Activated B cell treated with CpG ODN at 0.5 μM for 24 hours (primary cell): ENCODE data around the gene PDIA3. TPM values are rescaled to one million over a fixed set of nuclear protein-coding genes. Genes with fewer than 3 reads are reported as not detected.

Experiments used
- ATAC-seq: fragments of 200-7000 bp; cut with Tn5 transposase; one replicate; pipeline ENCODE4 v1.10.0; 2021; ENCODE audit warnings: low read depth, mild to moderate bottlenecking, moderate library complexity
- CTCF ChIA-PET: fragments of 350-600 bp; sonication (Branson Sonifier 250); formaldehyde crosslinking; loops from one replicate; lab custom pipeline; 2021; ENCODE audit warnings: antibody characterized with exemption; lab: Charles Lee
- POLR2A ChIA-PET: fragments of 350-600 bp; sonication (Branson Sonifier 250); formaldehyde crosslinking; loops from one replicate; lab custom pipeline; 2021; ENCODE audit warnings: antibody characterized with exemption; lab: Charles Lee
- DNase-seq: peaks from one replicate; pipeline ENCODE4 v3.0.0; 2022
- H3K27ac Mint-ChIP-seq: one replicate; pipeline ENCODE4 v1.8.0; 2020; ENCODE audit warnings: mixed read lengths
- H3K27me3 Mint-ChIP-seq: one replicate; pipeline ENCODE4 v1.8.0; 2021; ENCODE audit warnings: mixed read lengths
- H3K36me3 Mint-ChIP-seq: one replicate; pipeline ENCODE4 v1.8.0; 2021; ENCODE audit warnings: low read depth, mixed read lengths
- H3K4me1 Mint-ChIP-seq: one replicate; pipeline ENCODE4 v1.8.0; 2021; ENCODE audit warnings: mixed read lengths
- H3K4me3 Mint-ChIP-seq: one replicate; pipeline ENCODE4 v1.8.0; 2020; ENCODE audit warnings: mild to moderate bottlenecking, mixed read lengths
- H3K9me3 Mint-ChIP-seq: one replicate; pipeline ENCODE4 v1.8.0; 2020; ENCODE audit warnings: mixed read lengths
- intact Hi-C: fragments of 100-400 bp; cut with micrococcal nuclease; formaldehyde crosslinking; loops from one replicate; pipeline ENCODE4 v1.15.1; 2024
- total RNA-seq: library from RNA; stranded (reverse); gene quantifications from 2 replicates; pipeline ENCODE4 v1.2.3, GENCODE V29; 2022
- TF ChIP-seq, protein P1 (sequence below): fragments of 200-600 bp; IDR thresholded peaks from one replicate; pipeline ENCODE4 v1.8.0; 2022; ENCODE audit warnings: antibody characterized with exemption, mild to moderate bottlenecking

PDIA3 gene
- total RNA-seq, 1 donor from 2014 or later: 179 TPM

DNA sequence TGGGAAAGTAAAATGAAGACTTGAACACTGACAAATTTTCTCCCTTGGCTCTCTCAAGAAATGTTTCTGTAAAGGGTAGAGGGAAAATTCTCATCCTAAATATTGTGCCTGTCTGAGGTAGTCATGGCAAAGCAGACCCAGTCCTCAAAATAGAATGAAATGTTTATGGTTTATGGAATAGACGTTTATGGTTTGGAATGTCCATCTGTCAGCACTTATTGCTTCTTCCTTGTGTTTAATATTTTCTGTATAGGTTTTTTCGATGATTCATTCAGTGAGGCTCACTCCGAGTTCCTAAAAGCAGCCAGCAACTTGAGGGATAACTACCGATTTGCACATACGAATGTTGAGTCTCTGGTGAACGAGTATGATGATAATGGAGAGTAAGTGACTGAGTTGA is 16.6 kb downstream of the PDIA3 start:
- Mint-ChIP-seq H3K27ac (no peak overlapping the region), H3K27me3 (no peaks in the 10 kb centered on the region), H3K9me3 (no peaks in the 10 kb centered on the region), H3K36me3 (peaks cover 77% of the 10 kb centered on the region), H3K4me3 (no peak overlapping the region), H3K4me1 (no peaks in the 10 kb centered on the region)
- no peak for ATAC-seq
- ChIA-PET POLR2A (no interaction called here), CTCF (interaction anchor here (0.6 kb wide), 1 partner anchor 937 kb away, joined by 3 read pairs; no protein-coding TSS in a partner anchor)
- no peak for DNase-seq
- TF ChIP-seq, protein P1, sequence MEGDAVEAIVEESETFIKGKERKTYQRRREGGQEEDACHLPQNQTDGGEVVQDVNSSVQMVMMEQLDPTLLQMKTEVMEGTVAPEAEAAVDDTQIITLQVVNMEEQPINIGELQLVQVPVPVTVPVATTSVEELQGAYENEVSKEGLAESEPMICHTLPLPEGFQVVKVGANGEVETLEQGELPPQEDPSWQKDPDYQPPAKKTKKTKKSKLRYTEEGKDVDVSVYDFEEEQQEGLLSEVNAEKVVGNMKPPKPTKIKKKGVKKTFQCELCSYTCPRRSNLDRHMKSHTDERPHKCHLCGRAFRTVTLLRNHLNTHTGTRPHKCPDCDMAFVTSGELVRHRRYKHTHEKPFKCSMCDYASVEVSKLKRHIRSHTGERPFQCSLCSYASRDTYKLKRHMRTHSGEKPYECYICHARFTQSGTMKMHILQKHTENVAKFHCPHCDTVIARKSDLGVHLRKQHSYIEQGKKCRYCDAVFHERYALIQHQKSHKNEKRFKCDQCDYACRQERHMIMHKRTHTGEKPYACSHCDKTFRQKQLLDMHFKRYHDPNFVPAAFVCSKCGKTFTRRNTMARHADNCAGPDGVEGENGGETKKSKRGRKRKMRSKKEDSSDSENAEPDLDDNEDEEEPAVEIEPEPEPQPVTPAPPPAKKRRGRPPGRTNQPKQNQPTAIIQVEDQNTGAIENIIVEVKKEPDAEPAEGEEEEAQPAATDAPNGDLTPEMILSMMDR: no peak
- intact Hi-C loops: no loop called here

DNA sequence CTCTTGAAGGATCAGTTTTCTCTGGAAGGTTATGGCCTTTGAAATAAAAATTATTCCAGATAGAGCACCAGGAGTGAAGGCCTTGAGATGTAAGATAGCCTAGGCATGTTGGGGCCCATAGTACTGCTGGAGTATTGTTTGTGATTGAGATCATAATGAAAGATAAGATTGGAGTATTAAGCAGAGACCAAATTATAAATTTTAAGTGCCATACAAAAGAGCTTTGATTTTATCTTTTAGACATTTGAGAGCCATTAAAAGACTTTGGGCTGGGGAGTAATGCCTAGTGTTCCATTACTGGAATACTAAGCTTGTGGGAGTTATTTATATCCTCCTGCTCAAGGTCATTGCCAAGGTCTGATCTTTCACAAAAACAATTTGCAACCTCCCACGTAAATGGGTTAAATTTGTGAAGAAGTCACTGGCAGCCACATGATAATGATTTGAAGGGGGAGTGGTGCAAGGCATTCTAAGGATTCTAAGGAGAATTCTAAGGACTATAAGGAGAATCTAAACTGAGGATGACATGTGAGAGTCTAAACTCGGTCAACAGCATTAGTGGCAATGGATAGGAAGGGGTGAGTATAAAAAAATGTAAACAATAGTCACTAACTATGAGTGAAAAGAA is 17.7 kb downstream of the PDIA3 start:
- no peak for ATAC-seq
- intact Hi-C loops: no loop called here
- no peaks in the 10 kb centered on the region for H3K27me3 Mint-ChIP-seq

DNA sequence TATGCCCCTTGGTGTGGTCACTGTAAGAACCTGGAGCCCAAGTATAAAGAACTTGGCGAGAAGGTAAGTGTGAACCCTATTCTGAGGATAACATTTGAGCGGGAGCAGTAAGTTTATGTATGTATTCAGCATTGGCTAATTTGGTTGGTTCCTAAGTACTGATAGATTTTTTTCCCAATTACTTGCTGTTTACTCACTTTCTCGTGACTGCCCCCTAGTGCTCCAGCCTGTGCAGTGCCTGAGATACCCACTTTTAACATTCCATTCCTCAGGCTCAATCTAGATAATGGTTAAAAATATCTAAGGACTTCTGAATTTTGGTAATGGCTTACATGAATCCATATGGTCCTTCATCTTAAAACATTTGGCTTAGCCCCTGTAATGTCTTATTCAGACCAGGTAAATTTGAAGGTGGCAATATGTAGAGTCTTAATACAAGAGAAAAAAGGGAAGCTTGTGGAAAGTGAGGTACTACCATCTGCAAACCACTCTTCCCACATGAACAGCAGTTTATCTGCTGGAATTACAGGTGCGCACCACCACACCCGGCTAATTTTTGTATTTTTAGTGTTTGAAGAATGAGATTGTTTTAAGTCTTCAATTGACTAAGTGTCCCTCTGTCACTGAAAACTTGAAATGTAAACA is 23.5 kb downstream of the PDIA3 start:
- TF ChIP-seq, protein P1: peak; percentile 75
- ChIA-PET CTCF (interaction anchor here (0.8 to 2.3 kb wide), 8 partner anchors 14 to 55 kb away, joined by 3 to 12 read pairs (median 4); partner anchors contain the start of genes MFAP1 and SERF2), POLR2A (interaction anchor here (0.6 to 10.1 kb wide), 8 partner anchors 15 to 448 kb away, joined by 3 to 509 read pairs (median 4); partner anchors contain the start of genes HYPK, SERF2, SERINC4 and TP53BP1)
- H3K4me1 Mint-ChIP-seq: peaks cover 21% of the 10 kb centered on the region
- H3K27me3 Mint-ChIP-seq: no peaks in the 10 kb centered on the region
- DNase-seq (no peak), ATAC-seq (peak; percentile 85)
- peaks cover 92% of the 10 kb centered on the region for H3K36me3 Mint-ChIP-seq
- no peak overlapping the region for H3K4me3 Mint-ChIP-seq
- peak overlapping the region; percentile 6 for H3K27ac Mint-ChIP-seq
- H3K9me3 Mint-ChIP-seq: no peaks in the 10 kb centered on the region
- intact Hi-C loops: no loop called here

More for the DNA sequence above, 17.7 kb downstream of the PDIA3 start:
- Mint-ChIP-seq H3K36me3 (peaks cover 80% of the 10 kb centered on the region), H3K9me3 (no peaks in the 10 kb centered on the region), H3K4me3 (no peak overlapping the region), H3K27ac (no peak overlapping the region), H3K4me1 (no peaks in the 10 kb centered on the region)
- POLR2A ChIA-PET: interaction anchor here (1.2 to 1.5 kb wide), 2 partner anchors 11 to 19 kb away, joined by 3 read pairs; no protein-coding TSS in a partner anchor
- TF ChIP-seq, protein P1: no peak
- CTCF ChIA-PET: no interaction called here
- DNase-seq: no peak

DNA sequence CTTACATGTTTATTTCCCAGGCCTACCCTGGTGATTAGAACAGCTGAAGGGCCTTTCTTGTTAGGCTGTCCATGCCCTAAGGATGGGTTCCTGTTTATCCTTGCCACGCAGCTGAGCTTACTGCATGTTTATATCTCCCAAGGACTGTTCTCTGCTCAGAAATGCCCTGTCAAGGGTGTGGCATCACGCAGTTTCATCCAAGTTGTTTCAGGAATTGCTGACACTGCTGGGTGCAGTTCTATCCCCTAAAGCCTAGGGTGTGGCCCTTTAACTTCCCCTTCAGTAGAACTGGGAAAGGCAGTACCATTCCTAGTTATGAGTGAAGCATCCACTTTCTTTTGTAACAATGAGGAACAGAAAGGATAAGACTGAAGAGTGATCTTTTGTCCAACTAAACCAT is 25.6 kb downstream of the PDIA3 start:
- Mint-ChIP-seq H3K4me1 (peaks cover 37% of the 10 kb centered on the region), H3K4me3 (no peak overlapping the region), H3K36me3 (peaks cover 89% of the 10 kb centered on the region), H3K9me3 (no peaks in the 10 kb centered on the region), H3K27me3 (no peaks in the 10 kb centered on the region), H3K27ac (no peak overlapping the region)
- TF ChIP-seq, protein P1: no peak
- DNase-seq (no peak), ATAC-seq (no peak)
- POLR2A ChIA-PET: interaction anchor here (0.6 to 10.1 kb wide), 5 partner anchors 17 to 814 kb away, joined by 3 to 509 read pairs (median 5); partner anchors contain the start of genes HYPK, SERF2 and SERINC4
- CTCF ChIA-PET: interaction anchor here (1.2 to 1.4 kb wide), 3 partner anchors 25 to 38 kb away, joined by 3 read pairs; no protein-coding TSS in a partner anchor
- intact Hi-C loops: no loop called here

DNA sequence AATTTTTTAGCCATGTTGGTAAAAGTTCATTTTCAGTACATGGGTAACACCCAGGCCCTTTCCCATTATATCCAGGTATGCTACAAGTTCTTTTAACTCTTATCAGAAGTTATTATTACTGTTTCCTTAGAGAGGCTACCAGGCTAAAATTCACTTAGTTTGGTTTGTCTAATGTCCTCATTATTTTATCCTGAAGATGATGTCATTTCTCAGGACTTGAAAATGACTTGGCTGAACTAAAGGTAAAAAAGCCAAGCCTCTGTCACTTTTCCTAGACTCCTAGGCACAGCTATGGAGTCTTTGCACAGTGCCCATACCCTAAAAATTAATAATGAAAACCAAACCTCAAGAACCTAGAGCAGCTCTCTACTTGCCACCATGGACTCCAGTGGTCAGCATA is 26.4 kb downstream of the PDIA3 start:
- DNase-seq: no peak
- ChIA-PET CTCF (no interaction called here), POLR2A (interaction anchor here (1.6 to 10.1 kb wide), 3 partner anchors 18 to 36 kb away, joined by 5 to 509 read pairs (median 14); partner anchors contain the start of genes HYPK, SERF2 and SERINC4)
- no peak for ATAC-seq
- no peak overlapping the region for H3K4me3 Mint-ChIP-seq
- intact Hi-C loops: no loop called here
- peaks cover 42% of the 10 kb centered on the region for H3K4me1 Mint-ChIP-seq
- no peaks in the 10 kb centered on the region for H3K27me3 Mint-ChIP-seq
- no peak overlapping the region for H3K27ac Mint-ChIP-seq
- TF ChIP-seq, protein P1: no peak
- H3K36me3 Mint-ChIP-seq: peaks cover 89% of the 10 kb centered on the region
- no peaks in the 10 kb centered on the region for H3K9me3 Mint-ChIP-seq
